ENCODE measurements around the gene MAST2.

Gene MAST2

DNA sequence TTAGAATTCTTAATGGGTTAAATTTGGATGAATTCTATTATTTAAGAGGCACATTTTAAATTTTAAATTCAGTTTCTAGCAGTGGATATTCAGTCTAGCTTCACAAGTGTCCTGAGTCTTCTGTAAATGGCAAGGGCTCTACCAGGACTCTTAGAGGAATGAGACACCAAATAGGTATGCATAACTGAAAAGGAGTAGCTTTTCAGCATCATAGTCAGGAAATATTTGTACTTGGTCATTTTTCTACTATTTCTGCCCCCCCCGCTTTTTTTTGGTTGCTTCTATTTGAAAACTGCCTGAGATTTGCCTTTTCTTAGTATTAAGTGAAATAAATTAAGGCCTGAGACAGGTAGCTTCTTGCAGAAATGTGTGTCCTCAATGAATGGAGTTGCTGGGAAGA is 80.2 kb downstream of the MAST2 start:
- Histone ChIP-seq H3K27me3 (ENCODE audit: control insufficient read depth, insufficient read depth, low read length) (no peaks in the 10 kb centered on the region), H3K36me3 (ENCODE audit: insufficient read depth, low read length) (no peaks in the 10 kb centered on the region), H3K9ac (ENCODE audit: low read depth, low read length) (no peak overlapping the region), H3K4me2 (ENCODE audit: low read length) (no peak overlapping the region), H3K9me3 (replicated peaks; ENCODE audit: low read length) (no peaks in the 10 kb centered on the region), H3K4me3 (ENCODE audit: low read length) (no peak overlapping the region), H3K4me1 (ENCODE audit: control insufficient read depth, insufficient read depth, low read length) (peaks cover 5% of the 10 kb centered on the region)

DNA sequence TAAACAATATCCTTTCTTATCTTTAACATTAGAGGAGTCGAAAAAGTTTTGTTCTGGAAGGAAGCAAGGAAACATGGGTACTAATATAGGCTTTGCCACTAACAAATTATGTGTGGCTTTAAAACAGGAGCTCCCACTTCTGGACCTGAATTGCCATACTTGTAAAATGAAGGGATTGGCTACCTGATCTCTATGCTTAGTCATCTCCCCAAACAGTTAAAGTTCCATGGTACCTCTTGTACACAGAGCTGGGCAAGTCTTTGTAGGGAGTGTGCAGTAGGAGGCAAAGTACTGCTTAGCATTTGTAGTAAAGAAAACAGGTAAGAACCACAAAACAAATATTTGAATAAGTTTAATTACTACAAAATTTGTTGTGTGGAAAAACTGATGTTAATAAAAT is 81.3 kb downstream of the MAST2 start:
- H3K4me1 ChIP-seq (ENCODE audit: control insufficient read depth, insufficient read depth, low read length): peaks cover 5% of the 10 kb centered on the region
- H3K9me3 ChIP-seq (replicated peaks; ENCODE audit: low read length): no peaks in the 10 kb centered on the region
- no peaks in the 10 kb centered on the region for H3K36me3 ChIP-seq (ENCODE audit: insufficient read depth, low read length)
- no peak overlapping the region for H3K9ac ChIP-seq (ENCODE audit: low read depth, low read length)
- H3K27me3 ChIP-seq (ENCODE audit: control insufficient read depth, insufficient read depth, low read length): no peaks in the 10 kb centered on the region
- H3K4me2 ChIP-seq (ENCODE audit: low read length): no peak overlapping the region
- H3K4me3 ChIP-seq (ENCODE audit: low read length): no peak overlapping the region

DNA sequence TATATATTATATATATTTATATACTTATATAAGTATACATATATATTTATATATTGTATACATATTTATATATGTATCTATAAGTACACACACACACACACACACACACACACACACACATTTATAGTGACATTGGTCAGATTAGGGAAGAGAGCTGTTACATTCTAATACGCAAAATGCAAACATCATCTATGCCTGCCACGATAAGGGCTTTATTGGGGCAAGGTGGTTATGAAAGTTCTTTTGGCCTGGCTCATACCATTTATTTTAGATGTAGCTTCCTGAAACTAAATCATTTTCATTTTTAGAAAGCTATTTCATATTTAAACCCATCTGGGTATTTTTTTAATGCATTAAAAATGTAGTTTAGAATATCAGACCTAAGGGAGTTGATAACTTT is 82.8 kb downstream of the MAST2 start:
- no peaks in the 10 kb centered on the region for H3K27me3 ChIP-seq (ENCODE audit: control insufficient read depth, insufficient read depth, low read length)
- H3K9me3 ChIP-seq (replicated peaks; ENCODE audit: low read length): no peaks in the 10 kb centered on the region
- H3K9ac ChIP-seq (ENCODE audit: low read depth, low read length): no peak overlapping the region
- H3K4me1 ChIP-seq (ENCODE audit: control insufficient read depth, insufficient read depth, low read length): peaks cover 2% of the 10 kb centered on the region
- no peaks in the 10 kb centered on the region for H3K36me3 ChIP-seq (ENCODE audit: insufficient read depth, low read length)
- no peak overlapping the region for H3K4me2 ChIP-seq (ENCODE audit: low read length)
- H3K4me3 ChIP-seq (ENCODE audit: low read length): no peak overlapping the region

DNA sequence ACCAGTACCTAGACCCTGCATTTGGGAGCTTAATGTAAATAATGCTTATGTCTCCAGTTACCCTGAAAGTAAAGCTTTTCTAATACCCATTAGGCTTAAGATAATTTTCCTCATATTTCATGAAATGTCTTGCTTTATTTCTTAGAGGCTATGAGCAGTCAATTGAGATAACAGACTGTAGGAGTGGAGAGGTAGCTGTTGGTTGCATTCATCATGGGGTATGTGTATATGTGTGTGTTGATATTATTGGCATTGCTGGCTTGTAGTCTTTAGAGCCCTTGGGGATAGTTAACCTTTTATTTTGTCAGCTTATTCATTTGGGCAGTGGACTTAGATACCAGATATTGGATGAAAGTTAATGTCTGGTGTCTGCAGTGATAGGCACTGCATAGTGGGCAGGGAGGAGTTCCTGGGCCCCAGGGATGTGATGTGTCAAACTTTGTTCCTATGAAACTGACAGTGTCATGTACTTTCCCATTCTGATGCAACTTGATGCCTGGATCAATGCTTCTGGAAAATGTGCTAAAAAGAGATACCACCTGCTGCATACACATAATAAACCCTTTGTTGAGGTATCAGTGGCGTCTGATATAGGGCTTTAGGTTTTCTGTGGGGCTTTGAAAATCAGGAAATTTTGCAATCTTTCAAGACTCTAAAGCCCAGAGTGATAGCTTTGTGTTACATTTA is 83.9 kb downstream of the MAST2 start:
- no peak overlapping the region for H3K4me2 ChIP-seq (ENCODE audit: low read length)
- peaks cover 9% of the 10 kb centered on the region for H3K4me1 ChIP-seq (ENCODE audit: control insufficient read depth, insufficient read depth, low read length)
- H3K9me3 ChIP-seq (replicated peaks; ENCODE audit: low read length): no peaks in the 10 kb centered on the region
- H3K36me3 ChIP-seq (ENCODE audit: insufficient read depth, low read length): no peaks in the 10 kb centered on the region
- no peak overlapping the region for H3K9ac ChIP-seq (ENCODE audit: low read depth, low read length)
- H3K4me3 ChIP-seq (ENCODE audit: low read length): no peak overlapping the region
- no peaks in the 10 kb centered on the region for H3K27me3 ChIP-seq (ENCODE audit: control insufficient read depth, insufficient read depth, low read length)

DNA sequence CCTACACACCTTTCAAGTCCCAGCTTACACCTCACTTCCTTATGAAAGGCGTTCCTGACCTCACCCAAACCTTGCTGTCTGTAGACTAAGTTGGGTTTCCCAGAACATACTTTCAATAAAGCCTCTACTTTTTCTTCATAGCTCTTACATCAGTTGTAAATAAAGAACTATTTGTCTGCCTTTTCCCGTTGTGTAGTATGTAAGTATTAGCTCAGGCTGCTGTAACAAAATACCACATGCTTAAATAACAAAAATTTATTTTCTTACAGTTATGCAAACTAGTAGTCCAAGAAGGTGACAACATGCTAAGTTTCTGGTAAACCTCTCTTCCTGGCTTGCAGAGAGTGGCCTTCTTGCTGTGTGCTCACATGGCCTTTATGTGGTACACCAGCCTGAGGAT is 86.7 kb downstream of the MAST2 start:
- no peaks in the 10 kb centered on the region for H3K27me3 ChIP-seq (ENCODE audit: control insufficient read depth, insufficient read depth, low read length)
- no peak overlapping the region for H3K9ac ChIP-seq (ENCODE audit: low read depth, low read length)
- H3K4me2 ChIP-seq (ENCODE audit: low read length): no peak overlapping the region
- H3K36me3 ChIP-seq (ENCODE audit: insufficient read depth, low read length): no peaks in the 10 kb centered on the region
- no peaks in the 10 kb centered on the region for H3K9me3 ChIP-seq (replicated peaks; ENCODE audit: low read length)
- H3K4me1 ChIP-seq (ENCODE audit: control insufficient read depth, insufficient read depth, low read length): peaks cover 15% of the 10 kb centered on the region
- H3K4me3 ChIP-seq (ENCODE audit: low read length): no peak overlapping the region

DNA sequence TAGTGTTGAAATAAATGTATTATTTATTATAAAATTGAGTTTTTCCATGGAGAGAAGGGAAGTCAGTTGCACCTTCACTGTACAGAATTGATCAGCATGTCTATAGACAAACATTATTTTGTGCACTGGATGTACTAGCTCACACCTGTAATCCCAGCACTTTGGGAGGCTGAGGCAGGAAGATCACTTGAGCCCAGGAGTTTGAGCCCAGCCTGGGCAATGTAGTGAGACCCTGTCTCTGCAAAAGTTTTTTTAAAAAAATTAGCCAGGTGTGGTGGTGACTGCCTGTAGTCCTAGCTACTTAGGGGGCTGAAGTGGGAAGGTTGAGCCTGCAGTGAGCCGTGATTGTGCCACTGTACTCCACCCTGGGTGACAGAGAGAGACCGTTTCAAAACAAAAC is 87.7 kb downstream of the MAST2 start:
- H3K4me1 ChIP-seq (ENCODE audit: control insufficient read depth, insufficient read depth, low read length): peaks cover 19% of the 10 kb centered on the region
- no peaks in the 10 kb centered on the region for H3K36me3 ChIP-seq (ENCODE audit: insufficient read depth, low read length)
- no peak overlapping the region for H3K4me2 ChIP-seq (ENCODE audit: low read length)
- no peak overlapping the region for H3K9ac ChIP-seq (ENCODE audit: low read depth, low read length)
- H3K27me3 ChIP-seq (ENCODE audit: control insufficient read depth, insufficient read depth, low read length): no peaks in the 10 kb centered on the region
- no peaks in the 10 kb centered on the region for H3K9me3 ChIP-seq (replicated peaks; ENCODE audit: low read length)
- H3K4me3 ChIP-seq (ENCODE audit: low read length): no peak overlapping the region

DNA sequence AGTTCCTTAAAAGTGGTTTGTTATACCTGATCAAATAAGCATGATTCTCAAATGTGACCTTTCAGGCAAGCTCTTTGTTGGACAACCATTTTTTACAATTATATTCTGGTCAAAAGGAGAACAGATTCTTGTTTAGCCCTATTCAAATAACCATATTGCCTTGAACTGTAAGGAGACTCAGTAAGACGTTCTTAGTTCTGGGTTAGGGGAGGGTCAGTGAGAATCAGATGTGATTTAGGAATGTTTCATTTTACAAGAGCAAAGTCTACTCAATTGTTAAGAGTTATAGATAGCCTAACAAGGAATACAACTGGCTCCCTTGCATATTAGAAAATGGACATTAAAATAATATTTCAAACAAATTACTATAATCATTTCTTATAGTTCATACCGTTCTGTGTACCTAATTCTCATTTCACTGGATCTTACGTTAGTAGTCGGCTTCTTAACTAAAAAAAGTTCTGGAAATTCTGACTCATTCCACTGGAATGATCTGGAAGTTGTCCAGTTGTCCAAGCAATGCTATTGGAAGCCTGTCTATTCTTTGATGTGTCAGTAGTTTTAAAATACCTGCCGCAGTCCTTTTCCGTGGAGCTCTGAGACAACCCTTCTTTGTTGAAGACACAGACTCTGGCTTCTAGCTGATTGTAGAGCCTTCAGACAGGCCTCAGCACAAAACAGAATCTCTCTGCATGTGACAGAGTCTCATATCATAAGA is 88.8 kb downstream of the MAST2 start:
- H3K9me3 ChIP-seq (replicated peaks; ENCODE audit: low read length): no peaks in the 10 kb centered on the region
- H3K36me3 ChIP-seq (ENCODE audit: insufficient read depth, low read length): no peaks in the 10 kb centered on the region
- peak overlapping the region; percentile 67 for H3K4me2 ChIP-seq (ENCODE audit: low read length)
- peak overlapping the region; percentile 60 for H3K9ac ChIP-seq (ENCODE audit: low read depth, low read length)
- H3K4me1 ChIP-seq (ENCODE audit: control insufficient read depth, insufficient read depth, low read length): peaks cover 19% of the 10 kb centered on the region
- H3K4me3 ChIP-seq (ENCODE audit: low read length): peak overlapping the region; percentile 30
- no peaks in the 10 kb centered on the region for H3K27me3 ChIP-seq (ENCODE audit: control insufficient read depth, insufficient read depth, low read length)

DNA sequence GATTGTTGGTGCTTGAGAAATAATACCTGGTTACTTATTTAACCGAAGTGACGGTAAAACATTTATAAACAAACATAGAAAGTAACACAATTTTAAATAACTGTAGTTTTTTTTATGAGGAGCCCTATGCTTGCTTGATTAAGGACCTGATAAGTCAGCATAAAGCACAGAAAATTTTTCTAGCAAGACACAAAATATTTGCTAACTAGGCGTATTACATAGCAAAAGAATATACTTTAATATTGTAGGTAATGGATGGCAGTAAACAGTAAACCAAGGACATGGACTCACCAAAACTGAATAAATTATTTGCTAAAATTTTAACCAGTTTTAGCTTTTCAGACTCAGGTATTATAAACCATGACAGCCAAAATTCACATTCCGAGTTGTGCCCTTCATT is 90.9 kb downstream of the MAST2 start:
- no peaks in the 10 kb centered on the region for H3K27me3 ChIP-seq (ENCODE audit: control insufficient read depth, insufficient read depth, low read length)
- H3K9me3 ChIP-seq (replicated peaks; ENCODE audit: low read length): no peaks in the 10 kb centered on the region
- H3K36me3 ChIP-seq (ENCODE audit: insufficient read depth, low read length): no peaks in the 10 kb centered on the region
- no peak overlapping the region for H3K4me3 ChIP-seq (ENCODE audit: low read length)
- no peak overlapping the region for H3K4me2 ChIP-seq (ENCODE audit: low read length)
- H3K4me1 ChIP-seq (ENCODE audit: control insufficient read depth, insufficient read depth, low read length): peaks cover 19% of the 10 kb centered on the region
- no peak overlapping the region for H3K9ac ChIP-seq (ENCODE audit: low read depth, low read length)

DNA sequence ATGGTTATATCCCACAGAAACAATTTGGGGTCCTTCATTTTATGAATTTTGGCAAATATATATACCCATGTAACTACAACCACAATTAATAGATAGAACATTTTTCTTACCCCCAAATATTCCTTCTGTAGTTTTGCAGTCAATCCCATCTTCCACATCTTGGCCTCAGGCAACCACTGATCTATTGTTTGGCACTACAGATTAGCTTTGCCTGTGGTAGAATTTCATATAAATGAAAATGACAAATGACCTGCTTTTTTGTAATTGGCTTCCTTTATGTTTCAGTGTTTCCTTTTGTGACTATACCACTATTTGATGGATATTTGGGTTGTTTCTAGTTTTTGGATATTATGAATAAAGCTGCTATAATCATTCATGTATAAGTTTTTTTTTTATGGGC is 91.5 kb downstream of the MAST2 start:
- no peaks in the 10 kb centered on the region for H3K9me3 ChIP-seq (replicated peaks; ENCODE audit: low read length)
- peaks cover 19% of the 10 kb centered on the region for H3K4me1 ChIP-seq (ENCODE audit: control insufficient read depth, insufficient read depth, low read length)
- H3K4me3 ChIP-seq (ENCODE audit: low read length): no peak overlapping the region
- no peaks in the 10 kb centered on the region for H3K27me3 ChIP-seq (ENCODE audit: control insufficient read depth, insufficient read depth, low read length)
- no peaks in the 10 kb centered on the region for H3K36me3 ChIP-seq (ENCODE audit: insufficient read depth, low read length)
- no peak overlapping the region for H3K4me2 ChIP-seq (ENCODE audit: low read length)
- no peak overlapping the region for H3K9ac ChIP-seq (ENCODE audit: low read depth, low read length)

DNA sequence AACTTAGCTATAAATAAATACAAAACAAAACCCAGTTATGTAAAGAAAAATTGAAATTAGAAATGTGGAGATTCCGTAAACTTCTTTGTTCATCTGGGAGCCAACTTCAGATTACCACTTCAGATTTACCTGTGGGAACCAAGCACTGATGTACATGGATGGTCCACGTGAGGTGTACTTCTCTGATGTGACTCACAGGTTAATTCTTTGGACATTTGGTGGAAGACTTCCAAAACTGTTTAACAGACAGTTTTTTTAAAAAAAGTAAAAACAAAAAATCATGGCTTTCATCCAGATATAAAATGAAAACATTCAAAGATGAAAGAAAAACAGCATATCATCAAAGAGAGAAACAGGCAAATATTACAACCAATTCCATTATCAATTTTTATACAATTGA is 92.0 kb downstream of the MAST2 start:
- no peak overlapping the region for H3K4me3 ChIP-seq (ENCODE audit: low read length)

DNA sequence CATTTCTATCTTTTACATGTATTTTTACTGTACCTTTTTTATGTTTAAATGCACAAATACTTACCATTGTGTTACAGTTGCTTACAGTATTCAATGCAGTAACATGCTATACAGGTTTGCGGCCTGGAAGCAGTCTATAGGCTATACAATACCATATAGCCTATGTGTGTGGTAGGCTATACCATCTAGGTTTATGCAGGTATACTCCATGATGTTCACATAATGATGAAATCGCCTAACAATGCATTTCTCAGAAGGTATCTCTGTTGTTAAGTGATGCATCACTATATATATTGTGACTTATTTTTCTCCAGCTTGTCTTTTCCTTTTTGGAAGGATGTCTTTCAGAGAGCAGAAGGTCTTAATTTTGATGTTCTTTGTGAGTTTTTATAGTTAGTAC is 103.5 kb downstream of the MAST2 start:
- H3K4me2 ChIP-seq (ENCODE audit: low read length): no peak overlapping the region
- no peak overlapping the region for H3K9ac ChIP-seq (ENCODE audit: low read depth, low read length)
- no peak overlapping the region for H3K4me3 ChIP-seq (ENCODE audit: low read length)
- H3K27me3 ChIP-seq (ENCODE audit: control insufficient read depth, insufficient read depth, low read length): no peaks in the 10 kb centered on the region
- no peaks in the 10 kb centered on the region for H3K36me3 ChIP-seq (ENCODE audit: insufficient read depth, low read length)
- peaks cover under 1% of the 10 kb centered on the region for H3K4me1 ChIP-seq (ENCODE audit: control insufficient read depth, insufficient read depth, low read length)
- H3K9me3 ChIP-seq (replicated peaks; ENCODE audit: low read length): no peaks in the 10 kb centered on the region

More for the DNA sequence above, 92.0 kb downstream of the MAST2 start:
- peaks cover 19% of the 10 kb centered on the region for H3K4me1 ChIP-seq (ENCODE audit: control insufficient read depth, insufficient read depth, low read length)
- no peak overlapping the region for H3K9ac ChIP-seq (ENCODE audit: low read depth, low read length)
- H3K27me3 ChIP-seq (ENCODE audit: control insufficient read depth, insufficient read depth, low read length): no peaks in the 10 kb centered on the region
- no peak overlapping the region for H3K4me2 ChIP-seq (ENCODE audit: low read length)
- H3K9me3 ChIP-seq (replicated peaks; ENCODE audit: low read length): no peaks in the 10 kb centered on the region
- H3K36me3 ChIP-seq (ENCODE audit: insufficient read depth, low read length): no peaks in the 10 kb centered on the region

DNA sequence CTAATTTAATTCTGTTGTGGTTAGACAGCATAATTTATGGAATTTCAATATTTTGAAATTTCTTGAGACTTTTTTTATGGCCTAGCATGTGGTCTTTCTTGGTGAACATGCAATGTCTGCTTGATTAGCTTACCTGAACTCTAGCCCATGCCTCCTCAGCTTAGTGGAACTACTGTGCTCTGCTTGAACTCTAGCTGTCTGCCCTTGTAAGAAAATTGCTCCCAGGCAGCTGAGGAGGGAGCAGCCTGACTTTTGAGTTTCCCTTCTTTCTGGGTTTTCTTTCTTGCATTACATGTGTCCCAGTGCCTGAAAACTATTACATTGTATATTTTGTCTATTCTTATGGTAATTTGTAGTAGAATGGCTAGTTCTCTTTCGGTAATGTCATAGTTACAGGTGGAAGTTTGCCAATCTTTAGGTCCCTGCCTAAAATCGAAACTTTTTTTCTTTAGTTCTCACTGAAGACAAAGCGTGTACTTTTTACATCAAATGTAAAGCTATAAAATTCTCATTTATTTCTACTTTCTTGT is 105.3 kb downstream of the MAST2 start:
- Histone ChIP-seq H3K4me1 (ENCODE audit: control insufficient read depth, insufficient read depth, low read length) (peaks cover 17% of the 10 kb centered on the region), H3K36me3 (ENCODE audit: insufficient read depth, low read length) (no peaks in the 10 kb centered on the region), H3K4me3 (ENCODE audit: low read length) (no peak overlapping the region), H3K27me3 (ENCODE audit: control insufficient read depth, insufficient read depth, low read length) (no peaks in the 10 kb centered on the region), H3K9ac (ENCODE audit: low read depth, low read length) (no peak overlapping the region), H3K4me2 (ENCODE audit: low read length) (no peak overlapping the region), H3K9me3 (replicated peaks; ENCODE audit: low read length) (no peaks in the 10 kb centered on the region)
